Panc1 (cell line): ENCODE measurements around the gene CRNN. TPM values are rescaled to one million over a fixed set of nuclear protein-coding genes. Genes with fewer than 3 reads are reported as not detected.

Source experiments
- ATAC-seq: fragments of 200-7000 bp; cut with Tn5 transposase; 2 replicates; pipeline ENCODE4 v1.9.1; 2020; ENCODE audit warnings: mild to moderate bottlenecking, moderate library complexity
- BruUV-seq: library from RNA; stranded (reverse); fragments of 400-500 nt; replicated peaks from 2 replicates; lab custom pipeline; 2021; lab: Mats Ljungman, UMichigan
- CTCF ChIA-PET: fragments of 300-600 bp; sonication (Branson Sonifier 250); formaldehyde crosslinking; loops from one replicate; lab custom pipeline; 2022; ENCODE audit warnings: antibody characterized with exemption; lab: Charles Lee
- POLR2A ChIA-PET: fragments of 300-600 bp; sonication (Branson Sonifier 250); formaldehyde crosslinking; loops from one replicate; lab custom pipeline; 2022; ENCODE audit warnings: antibody characterized with exemption; lab: Charles Lee
- DNase-seq: peaks from one replicate; pipeline ENCODE4 v3.0.0-alpha.2; 2010; ENCODE audit warnings: low read depth, low spot score
- H3K27ac ChIP-seq: 2 replicates; pipeline ENCODE4 v1.5.1; 2011; ENCODE audit warnings: mild to moderate bottlenecking, low read length, inconsistent platforms
- H3K27me3 ChIP-seq: fragments of 200-500 bp; sonication (Bioruptor generic); 2 replicates; pipeline ENCODE4 v1.6.0; 2014; ENCODE audit warnings: low read length, inconsistent platforms; ENCODE audit not compliant: control insufficient read depth, insufficient read depth
- H3K36me3 ChIP-seq: fragments of 200-500 bp; sonication (Bioruptor generic); 2 replicates; pipeline ENCODE4 v1.5.1; 2014; ENCODE audit warnings: inconsistent platforms, mild to moderate bottlenecking, low read length, moderate library complexity; ENCODE audit not compliant: control insufficient read depth, insufficient read depth
- H3K4me1 ChIP-seq: 2 replicates; pipeline ENCODE4 v1.5.1; 2011; ENCODE audit warnings: inconsistent platforms, mild to moderate bottlenecking, low read length, moderate library complexity; ENCODE audit not compliant: control insufficient read depth, insufficient read depth
- H3K4me3 ChIP-seq, 2 experiments: 2 replicates each; pipeline ENCODE4 v1.5.1; 2011 to 2012; ENCODE audit warnings: low read depth in 2 of 2, low read length in 2 of 2, mild to moderate bottlenecking in 2 of 2, inconsistent platforms in 1 of 2, moderate library complexity in 1 of 2
- H3K9me3 ChIP-seq: fragments of 200-500 bp; sonication (Bioruptor generic); 2 replicates; pipeline ENCODE4 v1.5.1; 2014; ENCODE audit warnings: low read depth, mild to moderate bottlenecking, inconsistent platforms, low read length, moderate library complexity; ENCODE audit not compliant: control insufficient read depth, insufficient read depth
- CTCF ChIP-seq: fragments of 450-650 bp; IDR thresholded peaks from 2 replicates; pipeline ENCODE4 v1.5.1; 2017; ENCODE audit warnings: mild to moderate bottlenecking
- POLR2AphosphoS5 ChIP-seq: IDR thresholded peaks from 2 replicates; pipeline ENCODE4 v1.6.1; 2012; ENCODE audit warnings: mild to moderate bottlenecking, low read depth, low read length, moderate library complexity
- SIN3A ChIP-seq: IDR thresholded peaks from 2 replicates; pipeline ENCODE4 v1.6.1; 2012; ENCODE audit warnings: low read depth, mild to moderate bottlenecking, low read length, moderate library complexity, borderline replicate concordance; ENCODE audit not compliant: insufficient read depth
- TCF7L2 ChIP-seq: IDR thresholded peaks from 2 replicates; pipeline ENCODE4 v1.6.1; 2011; ENCODE audit warnings: mild to moderate bottlenecking, low read depth, low read length, inconsistent platforms
- in situ Hi-C: cut with HindIII; loops from 2 replicates; pipeline ENCODE4 v1.10.0; 2016; ENCODE audit warnings: low sequenced_read_pairs, low pct_unique_long_range_greater_than_20kb
- intact Hi-C: fragments of 100-400 bp; cut with micrococcal nuclease; formaldehyde crosslinking; loops from one replicate; pipeline ENCODE4 v1.10.0; 2022; ENCODE audit not compliant: unreplicated experiment
- total RNA-seq: library from RNA; stranded (reverse); gene quantifications from one replicate; pipeline ENCODE4 v1.2.1, GENCODE V29; 2021; ENCODE audit not compliant: unreplicated experiment
- TF ChIP-seq, protein P1 (sequence below), 2 experiments: IDR thresholded peaks; 2 replicates each; pipeline ENCODE4 v1.6.1; 2011 to 2012; ENCODE audit warnings: low read depth in 2 of 2, control low read depth in 1 of 2, low read length in 1 of 2, mild to moderate bottlenecking in 1 of 2, moderate library complexity in 1 of 2; ENCODE audit not compliant: insufficient read depth in 1 of 2

CRNN gene
- total RNA-seq, 1 experiment from 2014 or later: not detected

GRCh38 chr1:152372672-152373071 lies 41.4 kb downstream of the CRNN start:
- Histone ChIP-seq H3K27me3 (peaks cover 6% of the 10 kb centered on the region; the same call in 1 of the 2 replicates), H3K9me3 (peaks cover 3% of the 10 kb centered on the region; the same call in 1 of the 2 replicates), H3K27ac (no peak overlapping the region), H3K4me3 (no peak overlapping the region), H3K36me3 (no peaks in the 10 kb centered on the region), H3K4me1 (no peaks in the 10 kb centered on the region)
- no TSS peak for BruUV-seq
- CTCF ChIA-PET: no interaction called here
- no peak for TF ChIP-seq TCF7L2
- TF ChIP-seq CTCF: no peak
- TF ChIP-seq, protein P1, sequence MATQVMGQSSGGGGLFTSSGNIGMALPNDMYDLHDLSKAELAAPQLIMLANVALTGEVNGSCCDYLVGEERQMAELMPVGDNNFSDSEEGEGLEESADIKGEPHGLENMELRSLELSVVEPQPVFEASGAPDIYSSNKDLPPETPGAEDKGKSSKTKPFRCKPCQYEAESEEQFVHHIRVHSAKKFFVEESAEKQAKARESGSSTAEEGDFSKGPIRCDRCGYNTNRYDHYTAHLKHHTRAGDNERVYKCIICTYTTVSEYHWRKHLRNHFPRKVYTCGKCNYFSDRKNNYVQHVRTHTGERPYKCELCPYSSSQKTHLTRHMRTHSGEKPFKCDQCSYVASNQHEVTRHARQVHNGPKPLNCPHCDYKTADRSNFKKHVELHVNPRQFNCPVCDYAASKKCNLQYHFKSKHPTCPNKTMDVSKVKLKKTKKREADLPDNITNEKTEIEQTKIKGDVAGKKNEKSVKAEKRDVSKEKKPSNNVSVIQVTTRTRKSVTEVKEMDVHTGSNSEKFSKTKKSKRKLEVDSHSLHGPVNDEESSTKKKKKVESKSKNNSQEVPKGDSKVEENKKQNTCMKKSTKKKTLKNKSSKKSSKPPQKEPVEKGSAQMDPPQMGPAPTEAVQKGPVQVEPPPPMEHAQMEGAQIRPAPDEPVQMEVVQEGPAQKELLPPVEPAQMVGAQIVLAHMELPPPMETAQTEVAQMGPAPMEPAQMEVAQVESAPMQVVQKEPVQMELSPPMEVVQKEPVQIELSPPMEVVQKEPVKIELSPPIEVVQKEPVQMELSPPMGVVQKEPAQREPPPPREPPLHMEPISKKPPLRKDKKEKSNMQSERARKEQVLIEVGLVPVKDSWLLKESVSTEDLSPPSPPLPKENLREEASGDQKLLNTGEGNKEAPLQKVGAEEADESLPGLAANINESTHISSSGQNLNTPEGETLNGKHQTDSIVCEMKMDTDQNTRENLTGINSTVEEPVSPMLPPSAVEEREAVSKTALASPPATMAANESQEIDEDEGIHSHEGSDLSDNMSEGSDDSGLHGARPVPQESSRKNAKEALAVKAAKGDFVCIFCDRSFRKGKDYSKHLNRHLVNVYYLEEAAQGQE (IDR thresholded peaks at IDR 0.05; ENCODE audit: insufficient read depth in 1 of 2, low read depth in 2 of 2, low read length in 1 of 2): no peak
- no peak for TF ChIP-seq POLR2AphosphoS5
- no peak for TF ChIP-seq SIN3A
- DNase-seq (no peak), ATAC-seq (no peak)
- POLR2A ChIA-PET: no interaction called here
- in situ Hi-C loops: no loop called here
- intact Hi-C loops: no loop called here

GRCh38 chr1:152367436-152367835 lies 46.6 kb downstream of the CRNN start:
- Histone ChIP-seq H3K9me3 (peaks cover 3% of the 10 kb centered on the region; the same call in 1 of the 2 replicates), H3K4me3 (no peak overlapping the region), H3K36me3 (no peaks in the 10 kb centered on the region), H3K27ac (no peak overlapping the region), H3K27me3 (no peaks in the 10 kb centered on the region; the same call in 1 of the 2 replicates), H3K4me1 (no peaks in the 10 kb centered on the region)
- ChIA-PET POLR2A (no interaction called here), CTCF (no interaction called here)
- DNase-seq: no peak
- BruUV-seq: no TSS peak
- in situ Hi-C loops (no loop called here), intact Hi-C loops (no loop called here)
- ATAC-seq: no peak
- TF ChIP-seq POLR2AphosphoS5: no peak
- TF ChIP-seq, protein P1 (IDR thresholded peaks at IDR 0.05; ENCODE audit: insufficient read depth in 1 of 2, low read depth in 2 of 2, low read length in 1 of 2): no peak
- no peak for TF ChIP-seq CTCF
- no peak for TF ChIP-seq TCF7L2
- no peak for TF ChIP-seq SIN3A
